K562 (cell line): ENCODE measurements around the gene INTS2. TPM values are rescaled to one million over a fixed set of nuclear protein-coding genes. Genes with fewer than 3 reads are reported as not detected.

Experiments
- ATAC-seq: fragments of 200-7000 bp; cut with Tn5 transposase; 3 replicates; pipeline ENCODE4 v1.9.1; 2020; ENCODE audit warnings: moderate library complexity
- BruUV-seq: library from RNA; stranded (reverse); fragments of 400-500 nt; replicated peaks from 2 replicates; lab custom pipeline; 2021; lab: Mats Ljungman, UMichigan
- CTCF ChIA-PET: fragments of 300-600 bp; formaldehyde crosslinking; extraction: SDS; loops from one replicate; lab custom pipeline; 2021; ENCODE audit warnings: low intra/inter-chr PET ratio; lab: Yijun Ruan, JAX
- POLR2A ChIA-PET: fragments of 300-600, 350-650 bp; sonication (Branson Sonifier 250); formaldehyde crosslinking; extraction: SDS; loops from one replicate; lab custom pipeline; 2021; ENCODE audit warnings: antibody characterized with exemption, inconsistent platforms; lab: Yijun Ruan, JAX
- DNase-seq, 4 experiments: peaks; one replicate each; pipeline versions ENCODE4 v3.0.0 to v3.0.0-alpha.2; 2011 to 2018; ENCODE audit warnings: low spot score in 3 of 4, mixed read lengths in 3 of 4; ENCODE audit errors: extremely low read depth in 1 of 4
- FAIRE-seq: peaks from 2 replicates; lab custom pipeline; 2011; peaks lifted over from hg19 to GRCh38; lab: Jason Lieb, UNC
- H2AFZ ChIP-seq: 2 replicates; pipeline ENCODE4 v1.6.0; 2011; ENCODE audit warnings: low read depth, low read length, control low read depth, inconsistent platforms
- H3K27ac ChIP-seq: fragments of 200-600 bp; 3 replicates; pipeline ENCODE4 v1.8.0; 2011; ENCODE audit warnings: low read depth, mild to moderate bottlenecking, control low read depth, inconsistent platforms, low read length, moderate library complexity, mixed read lengths; ENCODE audit errors: extremely low read depth
- H3K27me3 ChIP-seq, 2 experiments: fragments of 300-600 bp in 1 of 2; 2 replicates in 1 of 2; 3 replicates in 1 of 2; pipeline versions ENCODE4 v1.6.0 to v1.8.0; 2011; ENCODE audit warnings: inconsistent platforms in 2 of 2, low read length in 2 of 2, mild to moderate bottlenecking in 1 of 2, mixed read lengths in 1 of 2, moderate library complexity in 1 of 2; ENCODE audit not compliant: control insufficient read depth in 2 of 2, insufficient read depth in 2 of 2
- H3K36me3 ChIP-seq: fragments of 300-600 bp; 3 replicates; pipeline ENCODE4 v1.8.0; 2011; ENCODE audit warnings: mild to moderate bottlenecking, low read length, inconsistent platforms; ENCODE audit not compliant: control insufficient read depth, insufficient read depth
- H3K4me1 ChIP-seq, 2 experiments: fragments of 200-600 bp in 1 of 2; replicated peaks in 1 of 2; 2 replicates in 1 of 2; 3 replicates in 1 of 2; pipeline versions ENCODE4 v1.5.1 to v1.8.0; 2011; ENCODE audit warnings: inconsistent platforms in 2 of 2, low read length in 2 of 2, mild to moderate bottlenecking in 1 of 2, mixed read lengths in 1 of 2, moderate library complexity in 1 of 2; ENCODE audit not compliant: control insufficient read depth in 2 of 2, insufficient read depth in 2 of 2
- H3K4me2 ChIP-seq: 2 replicates; pipeline ENCODE4 v1.6.1; 2011; ENCODE audit warnings: low read length, control low read depth, inconsistent platforms, mixed read lengths; ENCODE audit not compliant: insufficient read depth
- H3K4me3 ChIP-seq: fragments of 200-600 bp; sonication (generic), shearing (Covaris generic); 2 replicates; pipeline ENCODE4 v1.5.1; 2016; ENCODE audit warnings: control low read depth, inconsistent platforms
- H3K79me2 ChIP-seq: fragments of 200-600 bp; 3 replicates; pipeline ENCODE4 v1.8.0; 2011; ENCODE audit warnings: low read length, inconsistent platforms; ENCODE audit not compliant: control insufficient read depth, insufficient read depth
- H3K9ac ChIP-seq, 2 experiments: 2 replicates each; pipeline versions ENCODE4 v1.6.0 to v1.6.1; 2011; ENCODE audit warnings: low read depth in 2 of 2, low read length in 2 of 2, control low read depth in 1 of 2, inconsistent platforms in 1 of 2, mild to moderate bottlenecking in 1 of 2, mixed read lengths in 1 of 2; ENCODE audit not compliant: insufficient read depth in 1 of 2
- H3K9me1 ChIP-seq: one replicate; pipeline ENCODE4 v1.6.0; 2011; ENCODE audit warnings: inconsistent platforms, mild to moderate bottlenecking, low read length, moderate library complexity; ENCODE audit not compliant: control insufficient read depth, insufficient read depth
- H3K9me3 ChIP-seq: replicated peaks from 2 replicates; pipeline ENCODE4 v1.5.1; 2011; ENCODE audit warnings: low read depth, low read length, inconsistent platforms; ENCODE audit not compliant: control insufficient read depth, insufficient read depth
- H4K20me1 ChIP-seq: replicated peaks from 2 replicates; pipeline ENCODE4 v1.6.1; 2011; ENCODE audit warnings: low read length, inconsistent platforms, mixed read lengths; ENCODE audit not compliant: control insufficient read depth, insufficient read depth
- RFX1 ChIP-seq: fragments of 450-650 bp; IDR thresholded peaks from 2 replicates; pipeline ENCODE4 v1.6.1; 2016; ENCODE audit warnings: mild to moderate bottlenecking, moderate library complexity
- ZBTB11 ChIP-seq, 3 experiments: fragments of 200-800 bp in 1 of 3; fragments of 250-450 bp in 1 of 3; fragments of 450-650 bp in 1 of 3; sonication (Bioruptor Pico) in 1 of 3; sonication (Bioruptor generic) in 1 of 3; formaldehyde crosslinking in 1 of 3; IDR thresholded peaks; 2 replicates each; pipeline versions ENCODE4 v1.6.1 to v1.8.0; 2016 to 2022; ENCODE audit warnings: mild to moderate bottlenecking in 2 of 3, missing genetic modification characterization in 2 of 3, missing compliant biosample characterization in 1 of 3, moderate library complexity in 1 of 3
- ZNF146 ChIP-seq: IDR thresholded peaks from one replicate; pipeline ENCODE4 v1.6.1; 2018; ENCODE audit warnings: missing compliant biosample characterization; ENCODE audit not compliant: unreplicated experiment
- in situ Hi-C: fragments of 300-500 bp; cut with MboI; formaldehyde crosslinking; loops from 4 replicates; pipeline ENCODE4 v1.15.0; 2018; ENCODE audit warnings: inconsistent platforms, mixed read lengths
- intact Hi-C: fragments of 100-400 bp; cut with micrococcal nuclease; formaldehyde crosslinking; loops from 2 replicates; pipeline ENCODE4 v1.14.2; 2022
- polyA plus RNA-seq, 8 experiments: library from polyadenylated mRNA; depleted of rRNA in 4 of 8; stranded (reverse) in 5 of 8; unstranded in 3 of 8; fragments of >200 nt; fragmentation: Nextera tagmentation in 2 of 8; fragmentation: Illumina TruSeq in 1 of 8; extraction: Ambion mirVana in 2 of 8; extraction: Trizol in 1 of 8; gene quantifications; 2 replicates each; pipeline versions ENCODE4 v1.2.1 to v1.2.3, GENCODE V29; 2011 to 2014; ENCODE audit warnings: inconsistent platforms in 1 of 8, missing spikeins in 1 of 8
- total RNA-seq, 7 experiments: library from RNA; depleted of rRNA in 6 of 7; stranded (reverse); fragments of >200 nt in 6 of 7; fragmentation: Illumina TruSeq in 2 of 7; extraction: Trizol in 2 of 7; gene quantifications; 2 replicates each; pipeline versions ENCODE4 v1.2.1 to v1.2.3, GENCODE V29; 2011 to 2021; ENCODE audit warnings: low replicate concordance in 1 of 7

The INTS2 gene
- total and polyA plus RNA-seq, 9 of the 15 experiments (the other 6 are each of a cell fraction or from before 2014, with no cell fraction given), result 4.8 to 24.7 (median 12.8) TPM

- H3K27ac ChIP-seq, result no peak overlapping the region
- no peaks in the 10 kb centered on the region for H3K9me1 ChIP-seq
- H3K79me2 ChIP-seq, result peaks cover 12% of the 10 kb centered on the region
- no peaks in the 10 kb centered on the region for H3K27me3 ChIP-seq
- TF ChIP-seq RFX1, result 0 out of 2 replicates have a peak, but pooled peaks have one; percentile 4
- TF ChIP-seq ZBTB11 (CRISPR knock-in tag; IDR thresholded peaks at IDR 0.05), result peak in 1 of 3 experiments; percentile 55; a peak in 2 of 6 replicates
- TF ChIP-seq ZNF146 (CRISPR knock-in tag), result no peak
- DNase-seq, result no peak
- intact Hi-C loops (no loop called here), in situ Hi-C loops (no loop called here)
- H3K36me3 ChIP-seq, result peaks cover 48% of the 10 kb centered on the region
- H4K20me1 ChIP-seq, result no peaks in the 10 kb centered on the region
- H2AFZ ChIP-seq, result no peak overlapping the region
- H3K4me3 ChIP-seq, result no peak overlapping the region
- H3K9me3 ChIP-seq, result no peaks in the 10 kb centered on the region
- CTCF ChIA-PET, result no interaction called here
- peaks cover 0 to 2% of the 10 kb centered on the region in 2 experiments; a peak in 1 of 5 replicates for H3K4me1 ChIP-seq
- FAIRE-seq, result no peak
- POLR2A ChIA-PET, result no interaction called here
- no peak for ATAC-seq
- no TSS peak for BruUV-seq
- H3K4me2 ChIP-seq, result no peak overlapping the region
- H3K9ac ChIP-seq, result no peak overlapping the region
These were observed 60.7 kb downstream of the INTS2 start for GRCh38 chr17:61867033-61867432.
